Mesothelial cell of epicardium (in vitro differentiated cells): ENCODE measurements around the gene APMAP. TPM values are rescaled to one million over a fixed set of nuclear protein-coding genes. Genes with fewer than 3 reads are reported as not detected.

Experiments
- DNase-seq, 2 experiments: peaks; one replicate each; pipeline ENCODE4 v3.0.0; 2021; ENCODE audit warnings: low spot score in 2 of 2; ENCODE audit not compliant: unreplicated experiment in 2 of 2
- H3K27ac Mint-ChIP-seq: 2 replicates; pipeline ENCODE4 v1.8.0; 2021; ENCODE audit warnings: mixed read lengths
- H3K27me3 Mint-ChIP-seq: 2 replicates; pipeline ENCODE4 v1.8.0; 2021; ENCODE audit warnings: low read depth, mixed read lengths
- H3K36me3 Mint-ChIP-seq: 2 replicates; pipeline ENCODE4 v1.8.0; 2021; ENCODE audit warnings: mixed read lengths
- H3K4me1 Mint-ChIP-seq: 2 replicates; pipeline ENCODE4 v1.8.0; 2021; ENCODE audit warnings: mixed read lengths
- H3K4me3 Mint-ChIP-seq: 2 replicates; pipeline ENCODE4 v1.8.0; 2021; ENCODE audit warnings: mild to moderate bottlenecking, moderate library complexity, mixed read lengths
- H3K9me3 Mint-ChIP-seq: 2 replicates; pipeline ENCODE4 v1.8.0; 2021; ENCODE audit warnings: mixed read lengths
- total RNA-seq: library from RNA; stranded (reverse); gene quantifications from 3 replicates; pipeline ENCODE4 v1.2.1, GENCODE V29; 2021
- TF ChIP-seq, protein P1 (sequence below): fragments of 200-600 bp; sonication (generic); IDR thresholded peaks from one replicate; pipeline ENCODE4 v1.5.0; 2021; ENCODE audit warnings: antibody characterized with exemption; ENCODE audit not compliant: unreplicated experiment

APMAP gene
- total RNA-seq, 1 donor from 2014 or later: 77.4 TPM

DNA sequence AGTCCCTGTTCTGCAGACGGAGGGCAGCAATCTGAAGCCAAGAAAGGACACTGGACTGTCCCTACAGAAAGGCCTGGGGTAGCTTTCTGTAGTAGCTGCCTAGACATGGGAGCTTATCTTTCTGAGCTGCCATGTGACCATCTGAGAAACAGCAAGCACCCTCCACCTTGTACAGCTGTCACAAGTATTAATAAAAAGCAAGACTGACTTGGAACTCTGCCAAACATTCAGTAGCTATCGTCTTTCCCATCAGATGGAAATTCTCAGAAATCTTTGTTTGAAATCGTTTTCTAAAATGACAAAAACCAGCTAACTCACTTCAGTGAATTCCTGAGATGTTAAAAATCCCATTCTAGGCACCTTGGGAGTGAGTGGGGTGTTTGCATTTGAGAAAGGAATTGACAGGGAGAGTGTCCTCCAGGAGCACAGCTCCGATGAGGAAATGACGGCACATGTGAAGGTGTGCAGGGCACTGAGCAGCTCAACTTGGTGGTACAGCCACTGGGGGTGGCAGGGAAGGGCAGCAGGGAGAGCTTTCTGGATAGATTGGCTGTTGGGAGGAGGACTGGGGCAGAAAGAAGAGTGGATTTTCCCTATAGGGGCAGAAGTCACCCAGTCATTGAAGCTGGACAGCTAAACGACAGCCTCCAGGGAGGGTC, 40.8 kb upstream of the APMAP start:
- peak overlapping the region; percentile 71 for H3K27ac Mint-ChIP-seq
- peaks cover 50% of the 10 kb centered on the region for H3K4me1 Mint-ChIP-seq
- TF ChIP-seq, protein P1, sequence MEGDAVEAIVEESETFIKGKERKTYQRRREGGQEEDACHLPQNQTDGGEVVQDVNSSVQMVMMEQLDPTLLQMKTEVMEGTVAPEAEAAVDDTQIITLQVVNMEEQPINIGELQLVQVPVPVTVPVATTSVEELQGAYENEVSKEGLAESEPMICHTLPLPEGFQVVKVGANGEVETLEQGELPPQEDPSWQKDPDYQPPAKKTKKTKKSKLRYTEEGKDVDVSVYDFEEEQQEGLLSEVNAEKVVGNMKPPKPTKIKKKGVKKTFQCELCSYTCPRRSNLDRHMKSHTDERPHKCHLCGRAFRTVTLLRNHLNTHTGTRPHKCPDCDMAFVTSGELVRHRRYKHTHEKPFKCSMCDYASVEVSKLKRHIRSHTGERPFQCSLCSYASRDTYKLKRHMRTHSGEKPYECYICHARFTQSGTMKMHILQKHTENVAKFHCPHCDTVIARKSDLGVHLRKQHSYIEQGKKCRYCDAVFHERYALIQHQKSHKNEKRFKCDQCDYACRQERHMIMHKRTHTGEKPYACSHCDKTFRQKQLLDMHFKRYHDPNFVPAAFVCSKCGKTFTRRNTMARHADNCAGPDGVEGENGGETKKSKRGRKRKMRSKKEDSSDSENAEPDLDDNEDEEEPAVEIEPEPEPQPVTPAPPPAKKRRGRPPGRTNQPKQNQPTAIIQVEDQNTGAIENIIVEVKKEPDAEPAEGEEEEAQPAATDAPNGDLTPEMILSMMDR: no peak
- no peaks in the 10 kb centered on the region for H3K9me3 Mint-ChIP-seq
- no peak overlapping the region for H3K4me3 Mint-ChIP-seq
- no peak for DNase-seq
- H3K36me3 Mint-ChIP-seq: no peaks in the 10 kb centered on the region
- H3K27me3 Mint-ChIP-seq: peaks cover 8% of the 10 kb centered on the region

DNA sequence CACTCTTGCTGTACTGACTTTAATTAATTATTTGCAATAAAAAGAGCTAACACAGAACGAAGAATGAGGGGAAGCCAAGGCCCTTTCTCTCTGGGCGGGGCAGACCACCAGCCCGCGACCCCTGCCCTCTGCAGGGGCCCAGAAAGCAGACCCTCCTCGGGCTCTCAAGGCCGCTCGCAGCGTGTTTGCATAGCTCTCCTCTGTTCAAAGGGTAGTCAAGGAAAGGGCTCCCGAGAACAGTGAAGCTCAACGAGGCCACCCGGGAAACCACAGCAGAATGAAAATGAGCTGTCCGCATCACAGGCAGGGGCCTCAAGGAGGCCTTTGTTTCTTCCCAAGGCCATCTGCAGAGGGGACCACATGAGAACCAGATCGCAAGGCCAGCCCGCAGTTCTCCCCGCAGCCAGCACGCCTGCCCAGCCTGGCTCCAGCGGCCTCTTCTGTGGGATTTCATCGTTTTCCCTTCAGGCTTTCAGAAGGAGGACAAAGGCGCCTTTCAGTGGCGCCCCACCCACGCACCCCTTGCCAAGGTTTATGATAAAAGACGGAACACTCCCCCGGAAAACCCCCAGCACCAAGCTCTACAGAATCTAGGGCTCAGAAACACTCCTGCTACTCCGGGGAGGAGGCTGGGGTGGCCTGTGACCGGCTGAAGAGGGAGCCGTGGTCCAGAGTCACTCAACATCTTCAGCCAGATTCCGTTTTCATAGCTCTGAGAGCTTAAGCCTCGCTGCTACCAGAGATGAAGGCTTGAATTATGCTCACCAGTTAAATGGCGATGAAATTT, 40.1 kb upstream of the APMAP start:
- peak overlapping the region; percentile 71 for H3K27ac Mint-ChIP-seq
- no peak overlapping the region for H3K4me3 Mint-ChIP-seq
- peaks cover 50% of the 10 kb centered on the region for H3K4me1 Mint-ChIP-seq
- peaks cover 12% of the 10 kb centered on the region for H3K27me3 Mint-ChIP-seq
- no peak for DNase-seq
- TF ChIP-seq, protein P1: no peak
- no peaks in the 10 kb centered on the region for H3K36me3 Mint-ChIP-seq
- H3K9me3 Mint-ChIP-seq: no peaks in the 10 kb centered on the region

DNA sequence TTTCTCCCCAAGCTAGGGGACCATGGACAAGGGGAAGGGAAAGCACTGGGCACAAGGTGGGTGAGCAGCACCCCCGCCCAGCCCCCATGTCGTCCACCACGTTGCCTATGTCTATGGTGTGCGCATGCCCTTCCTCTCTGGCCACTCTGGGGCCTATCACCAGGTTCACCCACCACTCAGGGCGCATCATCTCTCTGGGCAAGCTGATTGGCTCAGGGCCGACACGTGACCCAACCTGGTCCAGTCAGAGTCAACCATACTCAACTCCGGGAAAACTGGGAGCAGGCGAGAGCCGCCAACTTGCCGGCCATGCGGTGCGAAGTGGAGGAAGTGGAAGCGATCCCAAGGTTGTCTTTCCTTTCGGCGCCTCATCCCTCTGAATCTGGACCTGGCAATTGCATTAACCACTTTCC, 39.5 kb upstream of the APMAP start:
- Mint-ChIP-seq H3K4me3 (no peak overlapping the region), H3K4me1 (peaks cover 50% of the 10 kb centered on the region), H3K36me3 (no peaks in the 10 kb centered on the region), H3K9me3 (no peaks in the 10 kb centered on the region), H3K27ac (peak overlapping the region; percentile 71), H3K27me3 (peaks cover 18% of the 10 kb centered on the region)
- TF ChIP-seq, protein P1: no peak
- no peak for DNase-seq

DNA sequence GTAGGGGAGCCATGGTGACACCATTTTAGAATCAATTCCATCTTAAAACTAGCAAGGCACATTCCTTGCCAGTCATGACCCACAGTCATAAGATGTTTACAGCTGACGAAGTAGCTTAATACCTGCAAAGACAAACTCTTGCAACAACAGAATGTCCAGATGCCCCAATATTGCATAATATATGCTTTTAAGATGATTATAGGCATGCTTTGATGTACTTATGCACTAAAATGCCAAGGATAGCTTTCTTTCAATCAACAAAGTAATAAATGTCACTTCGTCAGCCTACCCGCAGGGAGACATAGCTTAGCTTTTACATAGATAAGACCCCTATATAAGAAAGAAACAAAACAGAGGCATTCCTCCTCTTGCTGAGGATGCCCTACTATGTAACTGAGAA, 38.7 kb upstream of the APMAP start:
- peaks cover 22% of the 10 kb centered on the region for H3K27me3 Mint-ChIP-seq
- no peaks in the 10 kb centered on the region for H3K36me3 Mint-ChIP-seq
- H3K4me3 Mint-ChIP-seq: no peak overlapping the region

DNA sequence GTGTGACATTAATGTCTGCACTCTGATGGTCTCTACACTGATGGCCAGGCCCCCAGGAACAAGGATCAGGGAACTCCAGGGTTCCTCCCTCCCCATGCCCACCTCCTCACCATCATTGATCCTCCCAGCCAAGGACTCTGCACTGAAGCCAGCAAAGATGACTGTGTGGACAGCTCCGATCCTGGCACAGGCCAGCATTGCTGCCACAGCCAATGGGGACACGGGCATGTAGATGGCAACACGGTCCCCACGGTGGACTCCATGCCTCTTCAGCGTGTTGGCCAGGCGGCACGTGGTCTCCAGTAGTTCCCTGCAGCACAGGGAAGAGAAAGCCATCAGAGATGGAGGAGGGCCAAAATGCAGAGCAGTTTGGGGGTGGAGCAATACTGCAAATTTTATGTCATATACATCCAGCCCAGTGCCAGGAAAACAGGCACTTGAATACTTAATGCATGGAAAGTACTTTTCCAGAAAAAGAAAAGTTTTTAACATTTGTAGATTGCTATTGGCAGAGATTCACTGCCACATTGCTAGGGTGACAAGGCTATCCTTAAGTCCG, 38.2 kb upstream of the APMAP start:
- no peak for DNase-seq
- Mint-ChIP-seq H3K36me3 (no peaks in the 10 kb centered on the region), H3K9me3 (no peaks in the 10 kb centered on the region), H3K27me3 (peaks cover 22% of the 10 kb centered on the region), H3K27ac (no peak overlapping the region), H3K4me3 (no peak overlapping the region), H3K4me1 (peaks cover 38% of the 10 kb centered on the region)
- TF ChIP-seq, protein P1: no peak

More for the DNA sequence above, 38.7 kb upstream of the APMAP start:
- Mint-ChIP-seq H3K4me1 (peaks cover 43% of the 10 kb centered on the region), H3K27ac (no peak overlapping the region), H3K9me3 (no peaks in the 10 kb centered on the region)
- DNase-seq: no peak
- TF ChIP-seq, protein P1: no peak
